Measurements from ENCODE around the gene PPP1R10. TPM values are rescaled to one million over a fixed set of nuclear protein-coding genes. Genes with fewer than 3 reads are reported as not detected.

Gene PPP1R10
- total RNA-seq, 1 experiment from 2014 or later, result 82.9 TPM

DNA sequence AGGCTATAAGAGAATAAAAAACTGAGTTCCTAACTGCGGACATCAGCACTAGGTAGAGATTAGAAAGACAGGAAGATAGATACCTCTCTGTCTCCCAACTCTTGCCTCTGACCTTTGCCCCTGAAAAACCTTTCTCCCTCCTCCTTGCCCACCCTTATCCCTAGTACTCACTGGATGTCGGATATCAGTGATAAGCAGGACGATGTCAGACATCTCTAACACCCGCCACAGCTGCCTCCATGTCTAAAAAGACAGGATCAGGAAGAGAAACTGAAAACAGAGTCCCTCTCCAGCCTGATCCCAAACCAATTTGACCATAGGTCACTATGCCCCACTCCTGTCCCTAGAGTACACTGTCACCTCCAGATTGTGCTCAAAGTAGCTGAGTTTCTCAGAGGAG lies 62.6 kb downstream of the PPP1R10 start:
- in situ Hi-C loops (cut with HindIII; ENCODE audit: low pct_unique_long_range_greater_than_20kb, low sequenced_read_pairs) (no loop called here), intact Hi-C loops (cut with micrococcal nuclease; ENCODE audit: unreplicated experiment) (no loop called here)
- H3K27me3 ChIP-seq (ENCODE audit: control insufficient read depth, insufficient read depth, low read length), result no peaks in the 10 kb centered on the region
- ATAC-seq, result no peak
- peaks cover 9% of the 10 kb centered on the region; the same call in 1 of the 2 replicates for H3K4me1 ChIP-seq (ENCODE audit: control insufficient read depth, insufficient read depth, low read length)
- no peaks in the 10 kb centered on the region for H3K9me3 ChIP-seq (ENCODE audit: control insufficient read depth, insufficient read depth, low read depth, low read length)
- H3K27ac ChIP-seq (ENCODE audit: low read length), result no peak overlapping the region; the same call in 1 of the 2 replicates
- H3K4me3 ChIP-seq (ENCODE audit: low read depth in 2 of 2, low read length in 2 of 2), result peak overlapping the region in 1 of 2 experiments; percentile 80; a peak in 2 of 4 replicates
- peaks cover 8% of the 10 kb centered on the region for H3K36me3 ChIP-seq (ENCODE audit: control insufficient read depth, insufficient read depth, low read length)
- CTCF ChIA-PET, result interaction anchor here (1.0 to 1.1 kb wide), 3 partner anchors 9 to 22 kb away, joined by 4 read pairs; no protein-coding TSS in a partner anchor
- POLR2A ChIA-PET, result no interaction called here
- TF ChIP-seq SIN3A (IDR thresholded peaks at IDR 0.05; ENCODE audit: borderline replicate concordance, insufficient read depth, low read depth, low read length) (no peak), TCF7L2 (IDR thresholded peaks at IDR 0.05; ENCODE audit: low read depth, low read length) (no peak), POLR2AphosphoS5 (IDR thresholded peaks at IDR 0.05; ENCODE audit: low read depth, low read length) (no peak)
- TF ChIP-seq, protein P1, sequence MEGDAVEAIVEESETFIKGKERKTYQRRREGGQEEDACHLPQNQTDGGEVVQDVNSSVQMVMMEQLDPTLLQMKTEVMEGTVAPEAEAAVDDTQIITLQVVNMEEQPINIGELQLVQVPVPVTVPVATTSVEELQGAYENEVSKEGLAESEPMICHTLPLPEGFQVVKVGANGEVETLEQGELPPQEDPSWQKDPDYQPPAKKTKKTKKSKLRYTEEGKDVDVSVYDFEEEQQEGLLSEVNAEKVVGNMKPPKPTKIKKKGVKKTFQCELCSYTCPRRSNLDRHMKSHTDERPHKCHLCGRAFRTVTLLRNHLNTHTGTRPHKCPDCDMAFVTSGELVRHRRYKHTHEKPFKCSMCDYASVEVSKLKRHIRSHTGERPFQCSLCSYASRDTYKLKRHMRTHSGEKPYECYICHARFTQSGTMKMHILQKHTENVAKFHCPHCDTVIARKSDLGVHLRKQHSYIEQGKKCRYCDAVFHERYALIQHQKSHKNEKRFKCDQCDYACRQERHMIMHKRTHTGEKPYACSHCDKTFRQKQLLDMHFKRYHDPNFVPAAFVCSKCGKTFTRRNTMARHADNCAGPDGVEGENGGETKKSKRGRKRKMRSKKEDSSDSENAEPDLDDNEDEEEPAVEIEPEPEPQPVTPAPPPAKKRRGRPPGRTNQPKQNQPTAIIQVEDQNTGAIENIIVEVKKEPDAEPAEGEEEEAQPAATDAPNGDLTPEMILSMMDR (IDR thresholded peaks at IDR 0.05), result no peak
- TF ChIP-seq, protein P2, sequence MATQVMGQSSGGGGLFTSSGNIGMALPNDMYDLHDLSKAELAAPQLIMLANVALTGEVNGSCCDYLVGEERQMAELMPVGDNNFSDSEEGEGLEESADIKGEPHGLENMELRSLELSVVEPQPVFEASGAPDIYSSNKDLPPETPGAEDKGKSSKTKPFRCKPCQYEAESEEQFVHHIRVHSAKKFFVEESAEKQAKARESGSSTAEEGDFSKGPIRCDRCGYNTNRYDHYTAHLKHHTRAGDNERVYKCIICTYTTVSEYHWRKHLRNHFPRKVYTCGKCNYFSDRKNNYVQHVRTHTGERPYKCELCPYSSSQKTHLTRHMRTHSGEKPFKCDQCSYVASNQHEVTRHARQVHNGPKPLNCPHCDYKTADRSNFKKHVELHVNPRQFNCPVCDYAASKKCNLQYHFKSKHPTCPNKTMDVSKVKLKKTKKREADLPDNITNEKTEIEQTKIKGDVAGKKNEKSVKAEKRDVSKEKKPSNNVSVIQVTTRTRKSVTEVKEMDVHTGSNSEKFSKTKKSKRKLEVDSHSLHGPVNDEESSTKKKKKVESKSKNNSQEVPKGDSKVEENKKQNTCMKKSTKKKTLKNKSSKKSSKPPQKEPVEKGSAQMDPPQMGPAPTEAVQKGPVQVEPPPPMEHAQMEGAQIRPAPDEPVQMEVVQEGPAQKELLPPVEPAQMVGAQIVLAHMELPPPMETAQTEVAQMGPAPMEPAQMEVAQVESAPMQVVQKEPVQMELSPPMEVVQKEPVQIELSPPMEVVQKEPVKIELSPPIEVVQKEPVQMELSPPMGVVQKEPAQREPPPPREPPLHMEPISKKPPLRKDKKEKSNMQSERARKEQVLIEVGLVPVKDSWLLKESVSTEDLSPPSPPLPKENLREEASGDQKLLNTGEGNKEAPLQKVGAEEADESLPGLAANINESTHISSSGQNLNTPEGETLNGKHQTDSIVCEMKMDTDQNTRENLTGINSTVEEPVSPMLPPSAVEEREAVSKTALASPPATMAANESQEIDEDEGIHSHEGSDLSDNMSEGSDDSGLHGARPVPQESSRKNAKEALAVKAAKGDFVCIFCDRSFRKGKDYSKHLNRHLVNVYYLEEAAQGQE (IDR thresholded peaks at IDR 0.05; ENCODE audit: insufficient read depth in 1 of 2, low read depth in 2 of 2, low read length in 1 of 2), result no peak
- DNase-seq (ENCODE audit: low read depth, low spot score), result no peak
- BruUV-seq (replicated peaks), result no TSS peak

Small RNA genes lying within 50 kb of the gene (microRNA-seq; reads per million reads assigned to microRNA genes)
- 308 reads per million, percentile 69 among the genes with 10 or more reads in this experiment for gene MIR877 (ENCODE audit: unreplicated experiment)

Other genes starting within 250 kb of the PPP1R10 start
- gene HLA-E, start 127.7 kb downstream of the PPP1R10 start, total RNA-seq (2021; ENCODE audit: unreplicated experiment), result 132 TPM
- gene GNL1, start 60.8 kb downstream of the PPP1R10 start, total RNA-seq (2021; ENCODE audit: unreplicated experiment), result 90.6 TPM
- gene PRR3, start 59.9 kb downstream of the PPP1R10 start, total RNA-seq (2021; ENCODE audit: unreplicated experiment), result 16.5 TPM
- gene ABCF1, start 45.8 kb downstream of the PPP1R10 start, total RNA-seq (2021; ENCODE audit: unreplicated experiment), result 94.9 TPM
- gene MRPS18B, start 597 bp upstream of the PPP1R10 start, total RNA-seq (2021; ENCODE audit: unreplicated experiment), result 69.1 TPM
- 15.8 TPM for gene ATAT1, start 9.6 kb upstream of the PPP1R10 start, total RNA-seq (2021; ENCODE audit: unreplicated experiment)
- 30.8 TPM for gene C6orf136, start 29.9 kb upstream of the PPP1R10 start, total RNA-seq (2021; ENCODE audit: unreplicated experiment)
- gene DHX16, start 55.8 kb upstream of the PPP1R10 start, total RNA-seq (2021; ENCODE audit: unreplicated experiment), result 44.5 TPM
- gene PPP1R18, start 69.4 kb upstream of the PPP1R10 start, total RNA-seq (2021; ENCODE audit: unreplicated experiment), result 55.3 TPM
- 21.9 TPM for gene NRM, start 73.7 kb upstream of the PPP1R10 start, total RNA-seq (2021; ENCODE audit: unreplicated experiment)
- 68.6 TPM for gene MDC1, start 100.0 kb upstream of the PPP1R10 start, total RNA-seq (2021; ENCODE audit: unreplicated experiment)
- gene TUBB, start 103.1 kb upstream of the PPP1R10 start, total RNA-seq (2021; ENCODE audit: unreplicated experiment), result 853 TPM
- gene FLOT1, start 125.4 kb upstream of the PPP1R10 start, total RNA-seq (2021; ENCODE audit: unreplicated experiment), result 176 TPM
- 106 TPM for gene IER3, start 127.3 kb upstream of the PPP1R10 start, total RNA-seq (2021; ENCODE audit: unreplicated experiment)

All from Panc1 (cell line).